H1 (cell line): Measurements from ENCODE around the gene OPCML. TPM values are rescaled to one million over a fixed set of nuclear protein-coding genes. Genes with fewer than 3 reads are reported as not detected.

Experiments used
- CHD7 ChIP-seq: fragments of 300-600 bp; sonication (generic); IDR thresholded peaks from 2 replicates; pipeline ENCODE4 v1.7.1; 2012; ENCODE audit warnings: low read length, moderate library complexity, mild to moderate bottlenecking, inconsistent platforms; ENCODE audit not compliant: insufficient replicate concordance
- polyA plus RNA-seq, 7 experiments: library from polyadenylated mRNA; depleted of rRNA in 3 of 7; stranded (reverse) in 5 of 7; unstranded in 2 of 7; fragments of >200 nt in 5 of 7; fragments of 200-250 nt in 2 of 7; gene quantifications; 1 replicate in 5 of 7; 2 replicates in 1 of 7; 4 replicates in 1 of 7; pipeline versions ENCODE4 v1.2.1 to v1.2.3, GENCODE V29; 2011 to 2013; ENCODE audit warnings: missing spikeins in 2 of 7, mixed read lengths in 2 of 7
- total RNA-seq: library from RNA; stranded (reverse); fragmentation: NEBNext Ultra II Directional; extraction: Animal tissue kit (Norgen Biotek cat#: 25700); gene quantifications from 2 replicates; pipeline ENCODE4 v1.2.1, GENCODE V29; 2021

Gene OPCML
- total and polyA plus RNA-seq, 2 of the 8 experiments (the other 6 are each of a cell fraction or from before 2014, with no cell fraction given), result 2.3 to 3.1 TPM

- no peak for TF ChIP-seq CHD7
These were observed 31.4 kb downstream of the OPCML start (continued) for GRCh38 chr11:133500936-133501335.
